ENCODE results near the gene NUDT4. TPM values are rescaled to one million over a fixed set of nuclear protein-coding genes. Genes with fewer than 3 reads are reported as not detected.

The NUDT4 gene
- total and polyA plus RNA-seq, 4 donors = 112 to 179 (median 124) TPM

DNA sequence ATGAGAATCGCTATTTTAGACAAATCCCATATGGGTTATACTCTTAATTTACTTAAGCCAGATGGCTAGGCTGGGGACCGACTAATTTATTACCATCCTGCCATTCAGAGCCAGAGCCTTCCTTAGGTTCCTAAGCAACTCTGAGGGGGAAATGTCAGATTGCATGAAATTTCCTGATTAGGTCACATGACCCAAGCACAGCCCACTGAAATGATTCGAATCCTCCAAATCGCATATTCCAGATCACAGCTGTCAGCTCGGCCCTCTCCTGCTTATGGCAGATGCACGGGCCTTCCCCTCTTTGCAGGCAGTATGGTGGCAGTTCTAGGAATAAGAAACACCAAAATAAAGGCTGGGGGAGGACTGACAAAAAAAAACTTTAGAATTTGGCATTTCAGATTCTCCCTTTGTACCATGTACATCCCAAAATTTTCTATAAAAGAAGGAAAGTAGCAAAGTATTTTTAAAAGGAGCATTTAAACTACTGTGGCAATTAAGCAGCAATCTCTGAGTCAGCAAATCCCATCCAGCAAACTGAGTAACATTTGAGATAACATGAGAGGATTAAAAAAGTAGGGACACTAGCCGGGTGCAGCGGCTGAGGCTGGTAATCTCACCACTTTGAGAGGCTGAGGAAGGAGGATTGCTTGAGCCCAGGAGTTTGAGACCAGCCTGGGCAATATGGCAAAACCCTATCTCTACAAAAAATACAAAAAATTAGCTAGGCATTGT, 30.5 kb upstream of the NUDT4 start:
- Histone ChIP-seq H3K36me3 (ENCODE audit: control insufficient read depth, insufficient read depth, low read length) (no peaks in the 10 kb centered on the region), H3K27ac (ENCODE audit: low read depth, low read length) (no peak overlapping the region), H3K27me3 (ENCODE audit: control insufficient read depth, insufficient read depth, low read length) (no peaks in the 10 kb centered on the region), H3K4me3 (ENCODE audit: low read depth, low read length) (no peak overlapping the region), H3K9me3 (ENCODE audit: control insufficient read depth, insufficient read depth, low read length) (no peaks in the 10 kb centered on the region), H3K4me1 (ENCODE audit: control insufficient read depth, insufficient read depth, low read length) (no peaks in the 10 kb centered on the region)
- DNase-seq (ENCODE audit: low read depth in 4 of 6, low spot score in 6 of 6) = peak in 2 of 6 donors; percentile 70 to 92
- 31% methylated on average over 2 of the region's 8 CpGs for WGBS (ENCODE audit: insufficient coverage)

DNA sequence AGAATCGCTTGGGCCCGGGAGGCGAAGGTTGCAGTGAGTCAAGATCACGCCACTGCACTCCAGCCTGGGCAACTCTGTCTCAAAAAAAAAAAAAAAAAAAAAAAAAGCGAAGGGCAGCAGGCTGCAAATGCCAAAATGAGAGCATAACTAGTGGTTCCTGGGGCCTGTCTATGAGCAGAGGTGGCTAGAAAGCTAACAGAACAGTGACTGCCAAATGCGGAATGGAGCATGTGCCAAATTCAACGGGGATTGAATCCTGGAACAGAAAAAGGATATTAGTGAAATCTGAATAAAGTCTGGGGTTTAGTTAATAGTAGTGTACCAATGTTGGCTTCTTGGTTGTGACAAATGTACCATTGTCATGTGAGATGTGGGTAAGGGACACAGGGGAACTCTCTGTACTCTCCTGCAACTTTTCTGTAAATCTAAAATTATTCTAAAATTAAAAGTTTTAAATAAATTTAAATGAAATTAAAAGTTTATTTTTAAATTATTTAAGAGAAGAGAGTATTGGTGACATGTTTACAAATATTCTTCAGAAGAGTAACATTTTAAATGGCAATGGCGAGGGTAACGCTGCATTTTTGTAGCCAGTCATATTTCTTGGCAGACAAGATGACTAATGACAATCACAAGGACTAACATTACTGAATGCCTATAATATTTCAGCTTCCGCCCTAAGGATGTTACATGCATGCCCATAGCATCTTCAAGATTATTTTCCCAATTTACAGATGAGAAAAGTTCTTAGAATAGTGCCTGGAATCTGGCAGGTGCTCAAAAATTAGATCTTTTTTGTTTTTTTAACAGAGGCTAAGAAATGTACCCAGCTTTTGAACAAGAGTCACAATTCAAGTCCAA, 28.9 kb upstream of the NUDT4 start:
- Histone ChIP-seq H3K36me3 (ENCODE audit: control insufficient read depth, insufficient read depth, low read length) (no peaks in the 10 kb centered on the region), H3K27me3 (ENCODE audit: control insufficient read depth, insufficient read depth, low read length) (no peaks in the 10 kb centered on the region), H3K4me3 (ENCODE audit: low read depth, low read length) (no peak overlapping the region), H3K4me1 (ENCODE audit: control insufficient read depth, insufficient read depth, low read length) (no peaks in the 10 kb centered on the region), H3K27ac (ENCODE audit: low read depth, low read length) (no peak overlapping the region), H3K9me3 (ENCODE audit: control insufficient read depth, insufficient read depth, low read length) (no peaks in the 10 kb centered on the region)
- DNase-seq (ENCODE audit: low read depth in 4 of 6, low spot score in 6 of 6) = peak in 2 of 6 donors; percentile 29 to 40
- 83% methylated on average over 5 of the region's 10 CpGs for WGBS (ENCODE audit: insufficient coverage)

- Histone ChIP-seq H3K27me3 (ENCODE audit: control insufficient read depth, insufficient read depth, low read length) (no peaks in the 10 kb centered on the region), H3K9me3 (ENCODE audit: control insufficient read depth, insufficient read depth, low read length) (no peaks in the 10 kb centered on the region), H3K4me3 (ENCODE audit: low read depth, low read length) (no peak overlapping the region), H3K36me3 (ENCODE audit: control insufficient read depth, insufficient read depth, low read length) (no peaks in the 10 kb centered on the region), H3K27ac (ENCODE audit: low read depth, low read length) (no peak overlapping the region), H3K4me1 (ENCODE audit: control insufficient read depth, insufficient read depth, low read length) (no peaks in the 10 kb centered on the region)
- WGBS (ENCODE audit: insufficient coverage) = 94% methylated on average over 1 of the region's 1 CpG
- DNase-seq (ENCODE audit: low read depth in 4 of 6, low spot score in 6 of 6) = no peak
Observed at GRCh38 chr12:93351726-93352125, 26.0 kb upstream of the NUDT4 start.

- no peak overlapping the region for H3K4me3 ChIP-seq (ENCODE audit: low read depth, low read length)
- 75% methylated on average over 8 of the region's 8 CpGs for WGBS (ENCODE audit: insufficient coverage)
- no peaks in the 10 kb centered on the region for H3K27me3 ChIP-seq (ENCODE audit: control insufficient read depth, insufficient read depth, low read length)
- H3K36me3 ChIP-seq (ENCODE audit: control insufficient read depth, insufficient read depth, low read length) = no peaks in the 10 kb centered on the region
- no peak overlapping the region for H3K27ac ChIP-seq (ENCODE audit: low read depth, low read length)
- no peaks in the 10 kb centered on the region for H3K9me3 ChIP-seq (ENCODE audit: control insufficient read depth, insufficient read depth, low read length)
- no peak for DNase-seq (ENCODE audit: low read depth in 4 of 6, low spot score in 6 of 6)
- no peaks in the 10 kb centered on the region for H3K4me1 ChIP-seq (ENCODE audit: control insufficient read depth, insufficient read depth, low read length)
Observed at GRCh38 chr12:93352321-93352720, 25.4 kb upstream of the NUDT4 start.

GRCh38 chr12:93356214-93356613, 21.5 kb upstream of the NUDT4 start:
- Histone ChIP-seq H3K27ac (ENCODE audit: low read depth, low read length) (no peak overlapping the region), H3K4me3 (ENCODE audit: low read depth, low read length) (no peak overlapping the region)
- WGBS (ENCODE audit: insufficient coverage) = no CpG with 5 or more reads among the region's 8 CpGs

DNA sequence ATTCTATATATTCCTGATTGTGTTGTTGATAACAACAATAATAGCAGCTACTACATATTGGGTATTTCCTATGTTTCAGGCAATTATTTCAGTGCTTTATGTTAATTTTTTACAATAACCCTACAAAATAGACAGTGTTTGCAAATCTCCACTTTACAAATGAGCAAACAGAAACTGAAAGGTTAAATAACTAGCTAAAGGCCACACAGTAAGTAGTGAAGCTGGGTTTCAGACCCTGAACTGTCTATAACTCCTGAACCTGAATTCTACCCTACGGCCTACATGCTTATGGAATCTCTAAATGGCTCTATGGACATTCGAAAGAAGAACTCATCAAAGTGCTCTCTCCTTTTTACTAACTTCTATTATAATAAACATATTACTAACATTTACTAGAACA, 19.7 kb upstream of the NUDT4 start:
- Histone ChIP-seq H3K27me3 (ENCODE audit: control insufficient read depth, insufficient read depth, low read length) (no peaks in the 10 kb centered on the region), H3K4me1 (ENCODE audit: control insufficient read depth, insufficient read depth, low read length) (no peaks in the 10 kb centered on the region), H3K9me3 (ENCODE audit: control insufficient read depth, insufficient read depth, low read length) (no peaks in the 10 kb centered on the region), H3K36me3 (ENCODE audit: control insufficient read depth, insufficient read depth, low read length) (no peaks in the 10 kb centered on the region), H3K4me3 (ENCODE audit: low read depth, low read length) (no peak overlapping the region), H3K27ac (ENCODE audit: low read depth, low read length) (no peak overlapping the region)
- no peak for DNase-seq (ENCODE audit: low read depth in 4 of 6, low spot score in 6 of 6)
- WGBS (ENCODE audit: insufficient coverage) = no CpG with 5 or more reads among the region's 2 CpGs

More at GRCh38 chr12:93356214-93356613, 21.5 kb upstream of the NUDT4 start:
- no peaks in the 10 kb centered on the region for H3K27me3 ChIP-seq (ENCODE audit: control insufficient read depth, insufficient read depth, low read length)
- no peaks in the 10 kb centered on the region for H3K36me3 ChIP-seq (ENCODE audit: control insufficient read depth, insufficient read depth, low read length)
- H3K4me1 ChIP-seq (ENCODE audit: control insufficient read depth, insufficient read depth, low read length) = no peaks in the 10 kb centered on the region
- no peaks in the 10 kb centered on the region for H3K9me3 ChIP-seq (ENCODE audit: control insufficient read depth, insufficient read depth, low read length)
- no peak for DNase-seq (ENCODE audit: low read depth in 4 of 6, low spot score in 6 of 6)

DNA sequence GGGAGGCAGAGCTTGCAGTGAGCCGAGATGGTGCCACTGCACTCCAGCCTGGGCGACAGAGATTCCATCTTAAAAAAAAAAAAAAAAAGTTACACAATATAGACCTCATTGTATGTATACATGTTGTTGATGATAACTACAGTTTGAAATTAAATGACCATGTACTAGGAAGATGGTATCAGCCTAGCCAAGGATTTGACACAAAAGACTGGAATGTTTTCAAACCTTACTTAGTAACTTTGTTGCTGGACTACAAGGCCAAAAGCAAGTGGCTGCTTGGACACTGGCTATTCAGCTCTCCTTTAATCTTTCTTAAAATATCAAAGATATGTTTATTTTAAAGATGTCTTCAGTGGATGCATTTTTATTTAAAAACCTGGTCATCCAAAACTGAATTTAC, 18.9 kb upstream of the NUDT4 start:
- Histone ChIP-seq H3K9me3 (ENCODE audit: control insufficient read depth, insufficient read depth, low read length) (no peaks in the 10 kb centered on the region), H3K4me3 (ENCODE audit: low read depth, low read length) (no peak overlapping the region), H3K4me1 (ENCODE audit: control insufficient read depth, insufficient read depth, low read length) (no peaks in the 10 kb centered on the region), H3K36me3 (ENCODE audit: control insufficient read depth, insufficient read depth, low read length) (no peaks in the 10 kb centered on the region), H3K27ac (ENCODE audit: low read depth, low read length) (no peak overlapping the region), H3K27me3 (ENCODE audit: control insufficient read depth, insufficient read depth, low read length) (no peaks in the 10 kb centered on the region)
- DNase-seq (ENCODE audit: low read depth in 4 of 6, low spot score in 6 of 6) = no peak
- no CpG with 5 or more reads among the region's 2 CpGs for WGBS (ENCODE audit: insufficient coverage)

DNA sequence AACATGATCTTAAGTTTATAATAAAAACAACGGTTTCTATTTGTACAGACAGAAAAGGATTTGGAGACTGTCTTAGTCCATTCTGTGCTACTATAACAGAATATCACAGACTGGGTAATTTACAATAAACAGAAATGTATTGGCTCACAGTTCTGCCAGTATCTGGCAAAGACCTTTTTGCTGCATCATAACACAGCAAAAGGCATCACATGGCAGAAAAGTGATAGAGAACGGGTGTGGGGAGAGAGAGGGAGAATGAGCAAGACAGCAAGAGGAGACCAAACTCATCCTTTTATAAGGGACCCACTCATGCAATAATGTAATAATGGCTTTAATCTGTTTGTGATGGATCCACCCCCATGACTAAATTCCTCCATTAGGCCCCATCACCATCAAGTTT, 17.0 kb upstream of the NUDT4 start:
- Histone ChIP-seq H3K4me1 (ENCODE audit: control insufficient read depth, insufficient read depth, low read length) (no peaks in the 10 kb centered on the region), H3K4me3 (ENCODE audit: low read depth, low read length) (no peak overlapping the region), H3K9me3 (ENCODE audit: control insufficient read depth, insufficient read depth, low read length) (no peaks in the 10 kb centered on the region), H3K36me3 (ENCODE audit: control insufficient read depth, insufficient read depth, low read length) (no peaks in the 10 kb centered on the region), H3K27ac (ENCODE audit: low read depth, low read length) (no peak overlapping the region), H3K27me3 (ENCODE audit: control insufficient read depth, insufficient read depth, low read length) (no peaks in the 10 kb centered on the region)
- peak in 2 of 6 donors; percentile 48 to 76 for DNase-seq (ENCODE audit: low read depth in 4 of 6, low spot score in 6 of 6)
- WGBS (ENCODE audit: insufficient coverage) = no CpG with 5 or more reads among the region's 2 CpGs

- peak in 2 of 6 donors; percentile 65 to 84 for DNase-seq (ENCODE audit: low read depth in 4 of 6, low spot score in 6 of 6)
- H3K4me1 ChIP-seq (ENCODE audit: control insufficient read depth, insufficient read depth, low read length) = no peaks in the 10 kb centered on the region
- 86% methylated on average over 2 of the region's 5 CpGs for WGBS (ENCODE audit: insufficient coverage)
Observed at GRCh38 chr12:93361151-93361919, 16.4 kb upstream of the NUDT4 start.

More at GRCh38 chr12:93361151-93361919, 16.4 kb upstream of the NUDT4 start:
- H3K27me3 ChIP-seq (ENCODE audit: control insufficient read depth, insufficient read depth, low read length) = no peaks in the 10 kb centered on the region
- no peak overlapping the region for H3K4me3 ChIP-seq (ENCODE audit: low read depth, low read length)
- no peaks in the 10 kb centered on the region for H3K36me3 ChIP-seq (ENCODE audit: control insufficient read depth, insufficient read depth, low read length)
- H3K9me3 ChIP-seq (ENCODE audit: control insufficient read depth, insufficient read depth, low read length) = no peaks in the 10 kb centered on the region
- no peak overlapping the region for H3K27ac ChIP-seq (ENCODE audit: low read depth, low read length)

All from spinal cord (tissue), 10 donors.